GM23338 (cell line): ENCODE measurements around the gene PCYT2. TPM values are rescaled to one million over a fixed set of nuclear protein-coding genes. Genes with fewer than 3 reads are reported as not detected.

Source experiments
- ATAC-seq: fragments of 200-7000 bp; cut with Tn5 transposase; 3 replicates; pipeline ENCODE4 v1.9.1; 2020
- DNase-seq: peaks from one replicate; pipeline ENCODE4 v3.0.0-alpha.2; 2015; ENCODE audit warnings: low spot score
- H2AFZ ChIP-seq: fragments of 200-600 bp; sonication (generic); 2 replicates; pipeline ENCODE4 v1.8.0; 2016; ENCODE audit warnings: antibody characterized with exemption, mild to moderate bottlenecking, moderate library complexity
- H3F3A ChIP-seq: fragments of 200-600 bp; sonication (generic); replicated peaks from 2 replicates; pipeline ENCODE4 v1.8.0; 2017; ENCODE audit warnings: antibody characterized with exemption, mixed run types, low read depth
- H3K27ac ChIP-seq: fragments of 200-600 bp; sonication (generic); 2 replicates; pipeline ENCODE4 v1.6.1; 2016; ENCODE audit warnings: low read depth
- H3K27me3 ChIP-seq: fragments of 200-600 bp; sonication (generic); 2 replicates; pipeline ENCODE4 v1.8.0; 2016; ENCODE audit warnings: mild to moderate bottlenecking, mixed run types, moderate library complexity; ENCODE audit not compliant: insufficient read depth
- H3K36me3 ChIP-seq: fragments of 200-600 bp; sonication (generic); 2 replicates; pipeline ENCODE4 v1.8.0; 2016; ENCODE audit warnings: mild to moderate bottlenecking; ENCODE audit not compliant: insufficient read depth
- H3K4me1 ChIP-seq: fragments of 200-600 bp; sonication (generic); 2 replicates; pipeline ENCODE4 v1.8.0; 2016; ENCODE audit warnings: mild to moderate bottlenecking, moderate library complexity; ENCODE audit not compliant: insufficient read depth
- H3K4me2 ChIP-seq: fragments of 200-600 bp; sonication (generic); 2 replicates; pipeline ENCODE4 v1.7.1; 2017; ENCODE audit warnings: mixed run types
- H3K4me3 ChIP-seq: fragments of 200-600 bp; sonication (generic); 2 replicates; pipeline ENCODE4 v1.6.1; 2016; ENCODE audit warnings: mixed run types
- H3K79me2 ChIP-seq: fragments of 200-600 bp; sonication (generic); replicated peaks from 2 replicates; pipeline ENCODE4 v1.8.0; 2017; ENCODE audit warnings: mild to moderate bottlenecking; ENCODE audit not compliant: insufficient read depth
- H3K9me2 ChIP-seq: fragments of 200-600 bp; sonication (generic); 2 replicates; pipeline ENCODE4 v1.8.0; 2017; ENCODE audit not compliant: insufficient read depth
- H4K20me1 ChIP-seq: fragments of 200-600 bp; sonication (generic); replicated peaks from 2 replicates; pipeline ENCODE4 v1.8.0; 2017; ENCODE audit warnings: mild to moderate bottlenecking; ENCODE audit not compliant: insufficient read depth
- H3K27ac Mint-ChIP-seq: 2 replicates; pipeline ENCODE4 v1.8.0; 2020; ENCODE audit warnings: inconsistent platforms, mild to moderate bottlenecking, moderate library complexity, mixed read lengths
- H3K27me3 Mint-ChIP-seq: 3 replicates; pipeline ENCODE4 v1.8.0; 2022; ENCODE audit warnings: low read depth, mild to moderate bottlenecking, moderate library complexity, mixed read lengths, inconsistent platforms; ENCODE audit not compliant: insufficient read depth, poor library complexity
- H3K36me3 Mint-ChIP-seq: 3 replicates; pipeline ENCODE4 v1.8.0; 2021; ENCODE audit warnings: low read depth, mild to moderate bottlenecking, inconsistent platforms, moderate library complexity, mixed read lengths
- H3K4me1 Mint-ChIP-seq: 3 replicates; pipeline ENCODE4 v1.8.0; 2020; ENCODE audit warnings: mild to moderate bottlenecking, inconsistent platforms, mixed read lengths
- H3K4me3 Mint-ChIP-seq: 3 replicates; pipeline ENCODE4 v1.8.0; 2021; ENCODE audit warnings: moderate library complexity, mild to moderate bottlenecking, inconsistent platforms, mixed read lengths
- H3K9me3 Mint-ChIP-seq: 3 replicates; pipeline ENCODE4 v1.8.0; 2020; ENCODE audit warnings: moderate library complexity, mild to moderate bottlenecking, inconsistent platforms, mixed read lengths
- CREB1 ChIP-seq: fragments of 250-450 bp; sonication (Bioruptor Pico); IDR thresholded peaks from 2 replicates; pipeline ENCODE4 v1.5.0; 2020; ENCODE audit warnings: low read depth, mild to moderate bottlenecking, moderate library complexity
- JUNB ChIP-seq: IDR thresholded peaks from one replicate; pipeline ENCODE4 v1.6.1; 2016; ENCODE audit warnings: antibody characterized with exemption; ENCODE audit not compliant: unreplicated experiment
- NANOG ChIP-seq: IDR thresholded peaks from 2 replicates; pipeline ENCODE4 v1.6.1; 2016; ENCODE audit warnings: antibody characterized with exemption, borderline replicate concordance
- POLR2AphosphoS5 ChIP-seq: IDR thresholded peaks from 2 replicates; pipeline ENCODE4 v1.6.1; 2016; ENCODE audit warnings: antibody characterized with exemption, low read depth
- ZNF114 ChIP-seq: fragments of 250-450 bp; sonication (Bioruptor Pico); IDR thresholded peaks from 2 replicates; pipeline ENCODE4 v1.5.0; 2020; ENCODE audit warnings: mild to moderate bottlenecking, moderate library complexity
- ZNF331 ChIP-seq: fragments of 250-450 bp; sonication (Bioruptor Pico); IDR thresholded peaks from 2 replicates; pipeline ENCODE4 v1.5.0; 2020; ENCODE audit warnings: low read depth, mild to moderate bottlenecking, moderate library complexity
- polyA plus RNA-seq: library from polyadenylated mRNA; unstranded; fragments of >200 nt; fragmentation: Nextera tagmentation; extraction: Ambion mirVana; gene quantifications from 2 replicates; pipeline ENCODE4 v1.2.1, GENCODE V29; 2016
- total RNA-seq: library from RNA; depleted of rRNA; stranded (reverse); fragments of >200 nt; shearing (Covaris generic); gene quantifications from 2 replicates; pipeline ENCODE4 v1.2.3, GENCODE V29; 2014
- TF ChIP-seq, protein P1 (sequence below): fragments of 250-450 bp; sonication (Bioruptor Pico); IDR thresholded peaks from 2 replicates; pipeline ENCODE4 v1.5.0; 2020; ENCODE audit warnings: mild to moderate bottlenecking, moderate library complexity
- TF ChIP-seq, protein P2 (sequence below), 2 experiments: fragments of 200-600 bp in 1 of 2; sonication (generic) in 1 of 2; conservative IDR thresholded peaks; 2 replicates each; pipeline versions ENCODE4 v1.5.1 to v1.6.1; 2016 to 2017; ENCODE audit warnings: antibody characterized with exemption in 2 of 2, low read depth in 2 of 2, mild to moderate bottlenecking in 2 of 2, moderate library complexity in 1 of 2
- TF ChIP-seq, protein P3 (sequence below): IDR thresholded peaks from one replicate; pipeline ENCODE4 v1.6.1; 2018; ENCODE audit warnings: antibody characterized with exemption; ENCODE audit not compliant: unreplicated experiment

The PCYT2 gene
- total and polyA plus RNA-seq, 2 experiments from 2014 or later = 51.6 to 82.9 TPM

DNA sequence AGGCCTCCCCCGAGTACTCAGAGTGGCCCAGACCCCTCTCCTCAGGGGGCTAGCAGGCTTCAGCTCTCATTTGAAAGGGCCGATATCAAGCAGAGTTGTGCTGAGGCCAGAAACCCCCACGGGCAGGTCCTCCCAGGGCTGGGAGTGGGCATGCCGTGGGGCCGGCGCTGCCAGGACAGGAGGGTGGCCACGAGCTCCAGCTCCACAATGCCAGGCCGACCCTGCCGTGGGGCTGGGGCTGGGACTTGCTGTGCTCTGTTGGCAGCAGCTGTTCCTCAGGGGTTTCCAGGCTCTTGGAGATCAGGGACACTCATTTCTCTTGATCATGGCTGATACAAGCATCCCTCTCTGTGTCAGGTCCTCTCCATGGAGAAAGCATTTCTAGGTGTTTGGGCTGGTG lies 12.3 kb downstream of the PCYT2 start:
- no peak overlapping the region for H3K4me3 Mint-ChIP-seq

More for the DNA sequence above, 12.3 kb downstream of the PCYT2 start:
- Histone ChIP-seq H2AFZ (no peak overlapping the region), H3K4me1 (no peaks in the 10 kb centered on the region; the same call in 1 of the 2 replicates), H4K20me1 (0 out of 2 replicates have a peak, but pooled peaks cover 7% of the 10 kb centered on the region), H3K27ac (no peak overlapping the region), H3K4me2 (no peak overlapping the region), H3K9me2 (no peaks in the 10 kb centered on the region), H3K27me3 (peaks cover 18% of the 10 kb centered on the region), H3F3A (peaks cover 13% of the 10 kb centered on the region), H3K4me3 (no peak overlapping the region), H3K79me2 (no peaks in the 10 kb centered on the region; the same call in 1 of the 2 replicates), H3K36me3 (peaks cover 27% of the 10 kb centered on the region; the same call in 1 of the 2 replicates)
- no peaks in the 10 kb centered on the region for H3K9me3 Mint-ChIP-seq
- TF ChIP-seq CREB1 (CRISPR knock-in tag) = no peak
- TF ChIP-seq NANOG = no peak
- no peak for TF ChIP-seq POLR2AphosphoS5
- no peak for TF ChIP-seq JUNB
- TF ChIP-seq ZNF114 (CRISPR knock-in tag) = no peak
- TF ChIP-seq, protein P1, sequence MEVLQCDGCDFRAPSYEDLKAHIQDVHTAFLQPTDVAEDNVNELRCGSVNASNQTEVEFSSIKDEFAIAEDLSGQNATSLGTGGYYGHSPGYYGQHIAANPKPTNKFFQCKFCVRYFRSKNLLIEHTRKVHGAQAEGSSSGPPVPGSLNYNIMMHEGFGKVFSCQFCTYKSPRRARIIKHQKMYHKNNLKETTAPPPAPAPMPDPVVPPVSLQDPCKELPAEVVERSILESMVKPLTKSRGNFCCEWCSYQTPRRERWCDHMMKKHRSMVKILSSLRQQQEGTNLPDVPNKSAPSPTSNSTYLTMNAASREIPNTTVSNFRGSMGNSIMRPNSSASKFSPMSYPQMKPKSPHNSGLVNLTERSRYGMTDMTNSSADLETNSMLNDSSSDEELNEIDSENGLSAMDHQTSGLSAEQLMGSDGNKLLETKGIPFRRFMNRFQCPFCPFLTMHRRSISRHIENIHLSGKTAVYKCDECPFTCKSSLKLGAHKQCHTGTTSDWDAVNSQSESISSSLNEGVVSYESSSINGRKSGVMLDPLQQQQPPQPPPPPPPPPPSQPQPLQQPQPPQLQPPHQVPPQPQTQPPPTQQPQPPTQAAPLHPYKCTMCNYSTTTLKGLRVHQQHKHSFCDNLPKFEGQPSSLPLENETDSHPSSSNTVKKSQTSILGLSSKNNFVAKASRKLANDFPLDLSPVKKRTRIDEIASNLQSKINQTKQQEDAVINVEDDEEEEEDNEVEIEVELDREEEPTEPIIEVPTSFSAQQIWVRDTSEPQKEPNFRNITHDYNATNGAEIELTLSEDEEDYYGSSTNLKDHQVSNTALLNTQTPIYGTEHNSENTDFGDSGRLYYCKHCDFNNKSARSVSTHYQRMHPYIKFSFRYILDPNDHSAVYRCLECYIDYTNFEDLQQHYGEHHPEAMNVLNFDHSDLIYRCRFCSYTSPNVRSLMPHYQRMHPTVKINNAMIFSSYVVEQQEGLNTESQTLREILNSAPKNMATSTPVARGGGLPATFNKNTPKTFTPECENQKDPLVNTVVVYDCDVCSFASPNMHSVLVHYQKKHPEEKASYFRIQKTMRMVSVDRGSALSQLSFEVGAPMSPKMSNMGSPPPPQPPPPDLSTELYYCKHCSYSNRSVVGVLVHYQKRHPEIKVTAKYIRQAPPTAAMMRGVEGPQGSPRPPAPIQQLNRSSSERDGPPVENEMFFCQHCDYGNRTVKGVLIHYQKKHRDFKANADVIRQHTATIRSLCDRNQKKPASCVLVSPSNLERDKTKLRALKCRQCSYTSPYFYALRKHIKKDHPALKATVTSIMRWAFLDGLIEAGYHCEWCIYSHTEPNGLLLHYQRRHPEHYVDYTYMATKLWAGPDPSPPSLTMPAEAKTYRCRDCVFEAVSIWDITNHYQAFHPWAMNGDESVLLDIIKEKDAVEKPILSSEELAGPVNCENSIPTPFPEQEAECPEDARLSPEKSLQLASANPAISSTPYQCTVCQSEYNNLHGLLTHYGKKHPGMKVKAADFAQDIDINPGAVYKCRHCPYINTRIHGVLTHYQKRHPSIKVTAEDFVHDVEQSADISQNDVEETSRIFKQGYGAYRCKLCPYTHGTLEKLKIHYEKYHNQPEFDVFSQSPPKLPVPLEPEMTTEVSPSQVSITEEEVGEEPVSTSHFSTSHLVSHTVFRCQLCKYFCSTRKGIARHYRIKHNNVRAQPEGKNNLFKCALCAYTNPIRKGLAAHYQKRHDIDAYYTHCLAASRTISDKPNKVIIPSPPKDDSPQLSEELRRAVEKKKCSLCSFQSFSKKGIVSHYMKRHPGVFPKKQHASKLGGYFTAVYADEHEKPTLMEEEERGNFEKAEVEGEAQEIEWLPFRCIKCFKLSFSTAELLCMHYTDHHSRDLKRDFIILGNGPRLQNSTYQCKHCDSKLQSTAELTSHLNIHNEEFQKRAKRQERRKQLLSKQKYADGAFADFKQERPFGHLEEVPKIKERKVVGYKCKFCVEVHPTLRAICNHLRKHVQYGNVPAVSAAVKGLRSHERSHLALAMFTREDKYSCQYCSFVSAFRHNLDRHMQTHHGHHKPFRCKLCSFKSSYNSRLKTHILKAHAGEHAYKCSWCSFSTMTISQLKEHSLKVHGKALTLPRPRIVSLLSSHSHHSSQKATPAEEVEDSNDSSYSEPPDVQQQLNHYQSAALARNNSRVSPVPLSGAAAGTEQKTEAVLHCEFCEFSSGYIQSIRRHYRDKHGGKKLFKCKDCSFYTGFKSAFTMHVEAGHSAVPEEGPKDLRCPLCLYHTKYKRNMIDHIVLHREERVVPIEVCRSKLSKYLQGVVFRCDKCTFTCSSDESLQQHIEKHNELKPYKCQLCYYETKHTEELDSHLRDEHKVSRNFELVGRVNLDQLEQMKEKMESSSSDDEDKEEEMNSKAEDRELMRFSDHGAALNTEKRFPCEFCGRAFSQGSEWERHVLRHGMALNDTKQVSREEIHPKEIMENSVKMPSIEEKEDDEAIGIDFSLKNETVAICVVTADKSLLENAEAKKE (CRISPR knock-in tag) = no peak
- TF ChIP-seq, protein P2, sequence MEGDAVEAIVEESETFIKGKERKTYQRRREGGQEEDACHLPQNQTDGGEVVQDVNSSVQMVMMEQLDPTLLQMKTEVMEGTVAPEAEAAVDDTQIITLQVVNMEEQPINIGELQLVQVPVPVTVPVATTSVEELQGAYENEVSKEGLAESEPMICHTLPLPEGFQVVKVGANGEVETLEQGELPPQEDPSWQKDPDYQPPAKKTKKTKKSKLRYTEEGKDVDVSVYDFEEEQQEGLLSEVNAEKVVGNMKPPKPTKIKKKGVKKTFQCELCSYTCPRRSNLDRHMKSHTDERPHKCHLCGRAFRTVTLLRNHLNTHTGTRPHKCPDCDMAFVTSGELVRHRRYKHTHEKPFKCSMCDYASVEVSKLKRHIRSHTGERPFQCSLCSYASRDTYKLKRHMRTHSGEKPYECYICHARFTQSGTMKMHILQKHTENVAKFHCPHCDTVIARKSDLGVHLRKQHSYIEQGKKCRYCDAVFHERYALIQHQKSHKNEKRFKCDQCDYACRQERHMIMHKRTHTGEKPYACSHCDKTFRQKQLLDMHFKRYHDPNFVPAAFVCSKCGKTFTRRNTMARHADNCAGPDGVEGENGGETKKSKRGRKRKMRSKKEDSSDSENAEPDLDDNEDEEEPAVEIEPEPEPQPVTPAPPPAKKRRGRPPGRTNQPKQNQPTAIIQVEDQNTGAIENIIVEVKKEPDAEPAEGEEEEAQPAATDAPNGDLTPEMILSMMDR (conservative IDR thresholded peaks at IDR 0.05; ENCODE audit: low read depth in 2 of 2) = no peak
- TF ChIP-seq ZNF331 (CRISPR knock-in tag) = no peak
- TF ChIP-seq, protein P3, sequence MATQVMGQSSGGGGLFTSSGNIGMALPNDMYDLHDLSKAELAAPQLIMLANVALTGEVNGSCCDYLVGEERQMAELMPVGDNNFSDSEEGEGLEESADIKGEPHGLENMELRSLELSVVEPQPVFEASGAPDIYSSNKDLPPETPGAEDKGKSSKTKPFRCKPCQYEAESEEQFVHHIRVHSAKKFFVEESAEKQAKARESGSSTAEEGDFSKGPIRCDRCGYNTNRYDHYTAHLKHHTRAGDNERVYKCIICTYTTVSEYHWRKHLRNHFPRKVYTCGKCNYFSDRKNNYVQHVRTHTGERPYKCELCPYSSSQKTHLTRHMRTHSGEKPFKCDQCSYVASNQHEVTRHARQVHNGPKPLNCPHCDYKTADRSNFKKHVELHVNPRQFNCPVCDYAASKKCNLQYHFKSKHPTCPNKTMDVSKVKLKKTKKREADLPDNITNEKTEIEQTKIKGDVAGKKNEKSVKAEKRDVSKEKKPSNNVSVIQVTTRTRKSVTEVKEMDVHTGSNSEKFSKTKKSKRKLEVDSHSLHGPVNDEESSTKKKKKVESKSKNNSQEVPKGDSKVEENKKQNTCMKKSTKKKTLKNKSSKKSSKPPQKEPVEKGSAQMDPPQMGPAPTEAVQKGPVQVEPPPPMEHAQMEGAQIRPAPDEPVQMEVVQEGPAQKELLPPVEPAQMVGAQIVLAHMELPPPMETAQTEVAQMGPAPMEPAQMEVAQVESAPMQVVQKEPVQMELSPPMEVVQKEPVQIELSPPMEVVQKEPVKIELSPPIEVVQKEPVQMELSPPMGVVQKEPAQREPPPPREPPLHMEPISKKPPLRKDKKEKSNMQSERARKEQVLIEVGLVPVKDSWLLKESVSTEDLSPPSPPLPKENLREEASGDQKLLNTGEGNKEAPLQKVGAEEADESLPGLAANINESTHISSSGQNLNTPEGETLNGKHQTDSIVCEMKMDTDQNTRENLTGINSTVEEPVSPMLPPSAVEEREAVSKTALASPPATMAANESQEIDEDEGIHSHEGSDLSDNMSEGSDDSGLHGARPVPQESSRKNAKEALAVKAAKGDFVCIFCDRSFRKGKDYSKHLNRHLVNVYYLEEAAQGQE = no peak
- DNase-seq (no peak), ATAC-seq (no peak)
- H3K27me3 Mint-ChIP-seq = peaks cover 26% of the 10 kb centered on the region
- H3K36me3 Mint-ChIP-seq = peaks cover 42% of the 10 kb centered on the region
- no peak overlapping the region for H3K27ac Mint-ChIP-seq
- H3K4me1 Mint-ChIP-seq = peaks cover 3% of the 10 kb centered on the region; the same call in 2 of the 3 replicates
